ENCODE measurements around the gene VPS8.

The VPS8 gene

DNA sequence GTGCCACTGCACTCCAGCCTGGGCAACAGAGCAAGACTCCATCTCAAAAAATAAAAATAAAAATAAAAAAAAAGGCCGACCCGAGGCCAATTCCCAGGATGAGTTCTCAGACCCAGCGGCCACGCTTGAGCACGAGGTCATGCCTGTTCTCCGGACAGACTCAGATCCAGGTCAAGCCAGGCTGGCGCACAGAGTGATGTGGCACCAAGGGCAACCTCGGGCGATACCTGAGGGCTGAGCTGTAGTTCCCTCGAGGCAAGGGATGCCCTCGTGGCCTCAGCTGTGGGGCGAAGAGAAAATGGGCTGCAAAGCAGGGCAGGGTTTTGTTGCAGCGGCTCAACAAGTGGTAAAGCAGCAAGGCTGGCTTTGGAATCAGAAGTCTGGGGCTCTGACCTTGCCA is 263.6 kb downstream of the VPS8 start:
- TF ChIP-seq, protein P1, sequence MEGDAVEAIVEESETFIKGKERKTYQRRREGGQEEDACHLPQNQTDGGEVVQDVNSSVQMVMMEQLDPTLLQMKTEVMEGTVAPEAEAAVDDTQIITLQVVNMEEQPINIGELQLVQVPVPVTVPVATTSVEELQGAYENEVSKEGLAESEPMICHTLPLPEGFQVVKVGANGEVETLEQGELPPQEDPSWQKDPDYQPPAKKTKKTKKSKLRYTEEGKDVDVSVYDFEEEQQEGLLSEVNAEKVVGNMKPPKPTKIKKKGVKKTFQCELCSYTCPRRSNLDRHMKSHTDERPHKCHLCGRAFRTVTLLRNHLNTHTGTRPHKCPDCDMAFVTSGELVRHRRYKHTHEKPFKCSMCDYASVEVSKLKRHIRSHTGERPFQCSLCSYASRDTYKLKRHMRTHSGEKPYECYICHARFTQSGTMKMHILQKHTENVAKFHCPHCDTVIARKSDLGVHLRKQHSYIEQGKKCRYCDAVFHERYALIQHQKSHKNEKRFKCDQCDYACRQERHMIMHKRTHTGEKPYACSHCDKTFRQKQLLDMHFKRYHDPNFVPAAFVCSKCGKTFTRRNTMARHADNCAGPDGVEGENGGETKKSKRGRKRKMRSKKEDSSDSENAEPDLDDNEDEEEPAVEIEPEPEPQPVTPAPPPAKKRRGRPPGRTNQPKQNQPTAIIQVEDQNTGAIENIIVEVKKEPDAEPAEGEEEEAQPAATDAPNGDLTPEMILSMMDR (IDR thresholded peaks at IDR 0.05; ENCODE audit: low read depth, low read length, missing control alignments): no peak
- Histone ChIP-seq H3K36me3 (replicated peaks) (no peaks in the 10 kb centered on the region), H3K4me3 (ENCODE audit: low read depth, low read length) (no peak overlapping the region), H3K27me3 (replicated peaks) (no peaks in the 10 kb centered on the region), H3K27ac (no peak overlapping the region)
- in situ Hi-C loops (cut with HindIII; ENCODE audit: low pct_ligation_motif_present, low sequenced_read_pairs): no loop called here
- no peak for DNase-seq

DNA sequence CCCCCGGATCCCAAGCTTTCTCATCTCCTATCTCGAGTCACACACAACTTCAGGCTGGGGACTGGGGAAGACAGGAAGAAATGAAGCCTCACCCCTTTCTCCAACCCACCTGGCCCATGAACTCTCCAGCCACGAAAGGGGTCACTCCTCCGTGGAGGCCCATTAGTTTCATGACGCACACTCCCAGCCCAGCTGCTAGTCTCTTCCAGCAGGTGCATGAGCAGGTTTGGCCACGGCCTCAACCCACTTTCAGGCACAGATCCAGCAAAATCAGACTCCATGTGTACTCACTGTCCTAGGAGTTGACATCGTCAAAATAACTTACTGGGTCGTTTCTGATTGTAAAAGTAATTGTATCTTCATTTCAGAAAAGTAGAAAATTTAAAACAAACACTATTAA is 264.3 kb downstream of the VPS8 start:
- Histone ChIP-seq H3K27ac (no peak overlapping the region), H3K27me3 (replicated peaks) (no peaks in the 10 kb centered on the region), H3K4me3 (ENCODE audit: low read depth, low read length) (no peak overlapping the region), H3K36me3 (replicated peaks) (no peaks in the 10 kb centered on the region)
- in situ Hi-C loops (cut with HindIII; ENCODE audit: low pct_ligation_motif_present, low sequenced_read_pairs): no loop called here
- no peak for DNase-seq
- TF ChIP-seq, protein P1 (IDR thresholded peaks at IDR 0.05; ENCODE audit: low read depth, low read length, missing control alignments): no peak

DNA sequence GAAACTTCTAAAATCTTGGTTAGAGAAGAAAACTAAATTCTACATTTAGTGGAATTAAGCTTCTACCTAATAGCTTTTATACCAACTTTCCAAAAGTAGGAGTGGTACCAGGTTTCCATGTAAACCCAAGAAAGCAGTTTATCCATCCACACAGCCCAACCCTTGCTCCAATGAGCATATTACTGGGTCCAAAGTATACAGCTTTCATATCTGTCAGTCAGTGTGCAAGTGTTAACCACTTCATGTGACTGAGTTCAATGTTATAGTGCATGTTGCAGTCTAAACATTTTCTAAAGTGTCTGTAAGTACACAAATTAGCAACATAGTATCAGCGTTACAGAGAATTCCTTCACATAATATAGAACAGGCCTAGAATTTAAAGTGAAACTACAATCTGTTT is 267.7 kb downstream of the VPS8 start:
- Histone ChIP-seq H3K4me3 (ENCODE audit: low read depth, low read length) (no peak overlapping the region), H3K27ac (no peak overlapping the region), H3K27me3 (replicated peaks) (no peaks in the 10 kb centered on the region), H3K36me3 (replicated peaks) (no peaks in the 10 kb centered on the region)
- DNase-seq: no peak
- in situ Hi-C loops (cut with HindIII; ENCODE audit: low pct_ligation_motif_present, low sequenced_read_pairs): no loop called here
- TF ChIP-seq, protein P1 (IDR thresholded peaks at IDR 0.05; ENCODE audit: low read depth, low read length, missing control alignments): no peak

DNA sequence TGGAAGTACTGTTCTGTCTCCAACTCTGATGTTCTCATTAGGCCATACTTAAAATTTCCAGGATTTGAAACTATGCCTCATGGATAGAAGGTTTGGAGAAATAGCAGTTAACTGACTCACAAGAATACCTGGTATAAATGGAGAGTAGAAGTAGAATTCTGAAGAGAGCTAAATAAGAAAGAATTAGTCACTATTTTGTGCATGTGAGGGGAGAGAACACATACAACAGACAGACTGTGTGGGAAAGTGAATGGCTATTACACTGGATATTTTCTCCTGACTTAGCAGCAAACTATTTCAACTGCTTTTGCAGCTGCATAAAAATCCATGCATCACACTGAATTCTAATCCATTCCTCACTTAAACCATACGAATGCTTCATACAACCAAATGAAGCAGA is 269.6 kb downstream of the VPS8 start:
- Histone ChIP-seq H3K27me3 (replicated peaks) (no peaks in the 10 kb centered on the region), H3K36me3 (replicated peaks) (no peaks in the 10 kb centered on the region), H3K4me3 (ENCODE audit: low read depth, low read length) (no peak overlapping the region), H3K27ac (no peak overlapping the region)
- in situ Hi-C loops (cut with HindIII; ENCODE audit: low pct_ligation_motif_present, low sequenced_read_pairs): no loop called here
- DNase-seq: no peak
- TF ChIP-seq, protein P1 (IDR thresholded peaks at IDR 0.05; ENCODE audit: low read depth, low read length, missing control alignments): no peak

DNA sequence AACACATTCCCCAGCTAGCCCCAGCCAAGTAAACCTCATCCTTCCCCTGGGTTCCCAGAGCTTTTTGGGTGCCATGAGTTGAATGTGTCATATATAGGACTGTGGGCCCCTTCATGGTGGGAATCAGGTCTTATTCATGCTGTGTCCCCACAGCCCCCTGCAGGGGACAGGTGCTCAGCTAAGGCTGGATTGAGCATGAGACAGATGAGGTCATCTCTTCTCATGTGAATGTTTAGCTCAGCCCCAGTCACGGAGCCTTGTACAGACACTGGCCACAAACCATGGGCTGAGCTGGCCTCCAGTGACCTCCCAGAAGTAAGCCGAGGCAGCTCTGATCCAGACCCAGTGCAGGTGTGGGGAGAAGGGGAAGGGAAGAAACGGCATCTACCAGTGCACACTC is 270.2 kb downstream of the VPS8 start:
- no peak for DNase-seq
- H3K27ac ChIP-seq: no peak overlapping the region

DNA sequence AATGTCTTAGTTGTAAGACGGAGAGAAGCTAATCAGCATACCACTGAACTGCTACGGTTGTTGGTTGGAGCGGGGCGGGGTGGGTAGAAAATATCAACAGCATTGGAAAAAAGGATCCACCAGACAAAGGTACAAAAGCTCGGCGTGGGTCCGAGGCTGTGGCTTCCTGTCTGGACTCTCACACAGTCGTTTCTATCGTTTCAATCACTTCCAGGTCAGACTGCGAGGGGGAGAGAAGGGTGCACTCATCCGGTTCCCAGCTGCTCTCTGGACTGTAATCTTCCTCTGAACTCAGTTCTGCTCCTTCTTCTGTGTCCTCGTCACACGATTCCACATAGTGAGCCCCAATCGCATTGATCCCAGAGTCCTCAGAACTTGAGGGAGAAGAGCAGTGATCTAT is 270.9 kb downstream of the VPS8 start:
- no peaks in the 10 kb centered on the region for H3K36me3 ChIP-seq (replicated peaks)
- H3K27ac ChIP-seq: no peak overlapping the region
- no peak for DNase-seq
- no peaks in the 10 kb centered on the region for H3K27me3 ChIP-seq (replicated peaks)
- TF ChIP-seq, protein P1 (IDR thresholded peaks at IDR 0.05; ENCODE audit: low read depth, low read length, missing control alignments): no peak
- no peak overlapping the region for H3K4me3 ChIP-seq (ENCODE audit: low read depth, low read length)
- in situ Hi-C loops (cut with HindIII; ENCODE audit: low pct_ligation_motif_present, low sequenced_read_pairs): no loop called here

More for the DNA sequence above, 270.2 kb downstream of the VPS8 start:
- no peak overlapping the region for H3K4me3 ChIP-seq (ENCODE audit: low read depth, low read length)
- no peaks in the 10 kb centered on the region for H3K36me3 ChIP-seq (replicated peaks)
- TF ChIP-seq, protein P1 (IDR thresholded peaks at IDR 0.05; ENCODE audit: low read depth, low read length, missing control alignments): no peak
- H3K27me3 ChIP-seq (replicated peaks): no peaks in the 10 kb centered on the region
- in situ Hi-C loops (cut with HindIII; ENCODE audit: low pct_ligation_motif_present, low sequenced_read_pairs): no loop called here
